Measurements from ENCODE around the gene LIMK1. TPM values are rescaled to one million over a fixed set of nuclear protein-coding genes. Genes with fewer than 3 reads are reported as not detected.

Gene LIMK1
- total and polyA plus RNA-seq, 2 of the 4 experiments (the other 2 are of a cell fraction): 25.8 to 48.0 TPM

DNA sequence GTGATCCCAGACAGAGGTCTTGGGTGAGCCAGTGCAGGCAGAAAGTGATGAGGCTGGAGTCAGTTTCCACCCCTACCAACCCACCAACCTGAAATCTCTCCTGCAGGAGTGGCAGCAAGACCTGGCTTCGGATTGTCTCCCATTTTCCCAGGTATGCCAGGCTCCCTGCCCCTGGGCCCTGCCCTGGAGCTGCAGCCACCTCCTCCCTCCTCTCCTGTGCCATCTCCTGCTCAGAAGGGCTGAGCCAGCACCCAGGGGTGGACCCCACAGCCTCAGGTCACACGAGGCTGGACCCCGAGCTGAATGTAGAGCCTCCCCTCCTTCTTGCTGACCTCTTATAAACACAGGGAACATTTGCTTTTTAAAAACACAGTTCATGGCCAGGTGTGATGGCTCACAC lies 17.0 kb upstream of the LIMK1 start:
- Histone ChIP-seq H4K8ac (ENCODE audit: low read depth in 2 of 2, low read length in 2 of 2) (no peak overlapping the region), H3K79me1 (ENCODE audit: low read depth in 1 of 2, low read length in 2 of 2) (no peaks in the 10 kb centered on the region), H3K9me1 (ENCODE audit: insufficient read depth, low read length) (no peaks in the 10 kb centered on the region), H3K56ac (ENCODE audit: extremely low read depth, insufficient read depth, low read length) (no peak overlapping the region), H2BK15ac (ENCODE audit: low read depth, low read length) (no peak overlapping the region), H2AK9ac (replicated peaks; ENCODE audit: low read depth, low read length, poor library complexity) (no peak overlapping the region), H3K36me3 (ENCODE audit: control insufficient read depth, insufficient read depth, low read length) (no peaks in the 10 kb centered on the region), H3K18ac (ENCODE audit: low read depth, low read length) (no peak overlapping the region), H2BK120ac (ENCODE audit: low read depth, low read length) (no peak overlapping the region), H2AK5ac (ENCODE audit: low read depth, low read length) (no peak overlapping the region), H3K23ac (ENCODE audit: low read depth, low read length) (no peak overlapping the region), H4K91ac (ENCODE audit: insufficient read depth, low read depth, low read length) (no peak overlapping the region), H3K4me2 (ENCODE audit: low read depth, low read length) (no peak overlapping the region), H2BK5ac (ENCODE audit: low read depth, low read length, poor library complexity, severe bottlenecking) (no peak overlapping the region), H3K27ac (ENCODE audit: insufficient read depth, low read length) (no peak overlapping the region), H3K27me3 (ENCODE audit: control insufficient read depth, insufficient read depth, low read length) (no peaks in the 10 kb centered on the region), H2AFZ (replicated peaks; ENCODE audit: low read length, poor library complexity) (no peak overlapping the region), H3K4ac (ENCODE audit: low read depth, low read length) (no peak overlapping the region), H3K4me3 (ENCODE audit: insufficient read depth, low read depth, low read length) (no peak overlapping the region), H3K4me1 (ENCODE audit: control insufficient read depth, insufficient read depth, low read length) (peaks cover 4% of the 10 kb centered on the region), H3K9ac (ENCODE audit: low read depth, low read length) (no peak overlapping the region), H3K14ac (replicated peaks; ENCODE audit: low read depth, low read length) (no peak overlapping the region), H3K9me3 (ENCODE audit: control insufficient read depth, insufficient read depth, low read length) (no peaks in the 10 kb centered on the region), H4K5ac (ENCODE audit: low read depth, low read length) (no peak overlapping the region), H2BK20ac (ENCODE audit: low read depth, low read length) (no peak overlapping the region), H4K20me1 (ENCODE audit: insufficient read depth, low read length) (no peaks in the 10 kb centered on the region)
- ATAC-seq (ENCODE audit: low read depth) (no peak), DNase-seq (no peak)
- TF ChIP-seq BHLHE40 (IDR thresholded peaks at IDR 0.05; ENCODE audit: low read depth, low read length) (no peak), CEBPB (IDR thresholded peaks at IDR 0.05; ENCODE audit: low read depth, low read length) (no peak), USF2 (IDR thresholded peaks at IDR 0.05; ENCODE audit: low read depth, low read length) (no peak), MAFK (IDR thresholded peaks at IDR 0.05; ENCODE audit: low read depth, low read length) (no peak), CHD1 (IDR thresholded peaks at IDR 0.05; ENCODE audit: low read depth, low read length) (no peak), MXI1 (IDR thresholded peaks at IDR 0.05; ENCODE audit: borderline replicate concordance, low read depth, low read length) (no peak), FOS (IDR thresholded peaks at IDR 0.05; ENCODE audit: low read depth, low read length) (no peak), SMC3 (IDR thresholded peaks at IDR 0.05; ENCODE audit: low read depth, low read length) (no peak), POLR2A (IDR thresholded peaks at IDR 0.05; ENCODE audit: low read depth, low read length) (no peak), RAD21 (IDR thresholded peaks at IDR 0.05; ENCODE audit: low read length) (no peak)
- TF ChIP-seq, protein P1, sequence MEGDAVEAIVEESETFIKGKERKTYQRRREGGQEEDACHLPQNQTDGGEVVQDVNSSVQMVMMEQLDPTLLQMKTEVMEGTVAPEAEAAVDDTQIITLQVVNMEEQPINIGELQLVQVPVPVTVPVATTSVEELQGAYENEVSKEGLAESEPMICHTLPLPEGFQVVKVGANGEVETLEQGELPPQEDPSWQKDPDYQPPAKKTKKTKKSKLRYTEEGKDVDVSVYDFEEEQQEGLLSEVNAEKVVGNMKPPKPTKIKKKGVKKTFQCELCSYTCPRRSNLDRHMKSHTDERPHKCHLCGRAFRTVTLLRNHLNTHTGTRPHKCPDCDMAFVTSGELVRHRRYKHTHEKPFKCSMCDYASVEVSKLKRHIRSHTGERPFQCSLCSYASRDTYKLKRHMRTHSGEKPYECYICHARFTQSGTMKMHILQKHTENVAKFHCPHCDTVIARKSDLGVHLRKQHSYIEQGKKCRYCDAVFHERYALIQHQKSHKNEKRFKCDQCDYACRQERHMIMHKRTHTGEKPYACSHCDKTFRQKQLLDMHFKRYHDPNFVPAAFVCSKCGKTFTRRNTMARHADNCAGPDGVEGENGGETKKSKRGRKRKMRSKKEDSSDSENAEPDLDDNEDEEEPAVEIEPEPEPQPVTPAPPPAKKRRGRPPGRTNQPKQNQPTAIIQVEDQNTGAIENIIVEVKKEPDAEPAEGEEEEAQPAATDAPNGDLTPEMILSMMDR (conservative IDR thresholded peaks at IDR 0.05; ENCODE audit: low read depth, low read length): no peak
- BruUV-seq (replicated peaks): no TSS peak
- ChIA-PET CTCF (no interaction called here), POLR2A (ENCODE audit: unreplicated experiment) (no interaction called here)
- intact Hi-C loops (cut with micrococcal nuclease): loop anchor here (5.0 to 10.0 kb wide), 2 partner anchors 116 to 202 kb away; partner anchors contain the start of gene TMEM270
- 100% methylated on average over 1 of the region's 3 CpGs; no CpG with 5 or more reads in 1 of the 2 experiments for WGBS, 2 experiments (ENCODE audit: extremely low coverage in 2 of 2, insufficient read length in 1 of 2)
- dilution Hi-C loops (cut with HindIII; ENCODE audit: low sequenced_read_pairs, unreplicated experiment): no loop called here
- in situ Hi-C loops (cut with MboI; ENCODE audit: low sequenced_read_pairs): no loop called here

Measured in IMR-90 (cell line).